Breast epithelium (tissue), 3 donors: ENCODE measurements around the gene KCTD10.

Experiments
- CTCF ChIP-seq, 3 donors: fragments of 450-650 bp; IDR thresholded peaks; one replicate each; pipeline ENCODE4 v1.5.1; 2016 to 2017; ENCODE audit warnings: antibody characterized with exemption in 3 of 3, mild to moderate bottlenecking in 3 of 3, moderate library complexity in 3 of 3
- POLR2A ChIP-seq: fragments of 450-650 bp; IDR thresholded peaks from one replicate; pipeline ENCODE4 v1.6.1; 2016; ENCODE audit warnings: antibody characterized with exemption, mild to moderate bottlenecking, moderate library complexity
- POLR2AphosphoS5 ChIP-seq, 3 donors: sonication (generic); formaldehyde crosslinking; IDR thresholded peaks; one replicate each; pipeline ENCODE4 v1.6.1; 2017; ENCODE audit warnings: antibody characterized with exemption in 3 of 3

DNA sequence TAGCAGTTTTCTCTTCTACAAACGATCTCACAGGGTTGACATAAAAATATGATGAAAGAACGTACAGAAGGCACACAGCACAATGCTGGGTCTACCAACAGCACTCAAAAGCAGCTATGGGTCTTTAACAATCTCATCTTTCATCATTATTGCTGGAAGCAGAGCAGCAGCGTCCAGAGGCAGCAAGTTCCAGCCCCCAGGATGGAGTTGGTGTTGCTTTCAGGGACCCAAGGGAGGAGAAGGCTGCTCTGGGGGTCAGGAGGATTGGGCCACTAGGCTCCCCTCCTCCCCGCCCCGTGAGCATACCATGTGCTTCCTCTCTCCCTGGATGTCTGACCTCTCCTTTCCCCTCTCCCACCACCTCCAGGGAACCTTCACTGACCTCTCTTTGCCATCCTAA is 13.3 kb downstream of the KCTD10 start:
- TF ChIP-seq CTCF (IDR thresholded peaks at IDR 0.05) (no peak), POLR2A (no peak), POLR2AphosphoS5 (IDR thresholded peaks at IDR 0.05) (no peak)
